ENCODE measurements around the gene MVB12B. TPM values are rescaled to one million over a fixed set of nuclear protein-coding genes. Genes with fewer than 3 reads are reported as not detected.

The MVB12B gene
- total RNA-seq, 1 experiment from 2014 or later = 10.9 TPM

- intact Hi-C loops (cut with micrococcal nuclease) = no loop called here
- POLR2A ChIA-PET = no interaction called here
These were observed 144.5 kb downstream of the MVB12B start for GRCh38 chr9:126471084-126471624.

More at GRCh38 chr9:126471084-126471624, 144.5 kb downstream of the MVB12B start:
- ATAC-seq = no peak
- no peaks in the 10 kb centered on the region for H3K27me3 ChIP-seq (ENCODE audit: insufficient read depth, low read length)
- H3K4me2 ChIP-seq (ENCODE audit: low read length) = no peak overlapping the region
- no peaks in the 10 kb centered on the region for H3K9me3 ChIP-seq (ENCODE audit: control insufficient read depth in 1 of 2, insufficient read depth in 1 of 2, low read depth in 1 of 2, low read length in 2 of 2)
- H3K9me2 ChIP-seq (ENCODE audit: insufficient read depth) = no peaks in the 10 kb centered on the region
- H3K4me1 ChIP-seq (ENCODE audit: control insufficient read depth in 1 of 2, insufficient read depth in 2 of 2, low read length in 2 of 2) = peaks cover 13 to 27% of the 10 kb centered on the region in 2 experiments
- no peaks in the 10 kb centered on the region for H4K20me1 ChIP-seq (ENCODE audit: insufficient read depth)
- H3K79me2 ChIP-seq (ENCODE audit: insufficient read depth, low read length) = no peaks in the 10 kb centered on the region
- no peak for DNase-seq (ENCODE audit: low read depth, low spot score)
- ChIA-PET RAD21 (ENCODE audit: low non-redundant PET in 1 of 2, low total read pairs in 2 of 2, uncharacterized antibody in 2 of 2, unreplicated experiment in 2 of 2) (no interaction called here), CTCF (no interaction called here)
- TF ChIP-seq CBX3 (IDR thresholded peaks at IDR 0.05; ENCODE audit: low read depth) (no peak), SRF (IDR thresholded peaks at IDR 0.05; ENCODE audit: low read depth) (no peak), EGR1 (IDR thresholded peaks at IDR 0.05; ENCODE audit: low read depth) (no peak), CTCF (IDR thresholded peaks at IDR 0.05 in 2 of 3, conservative IDR thresholded peaks at IDR 0.05 in 1 of 3; ENCODE audit: borderline replicate concordance in 1 of 3, insufficient read depth in 1 of 3, low read depth in 2 of 3, low read length in 2 of 3) (no peak), YY1 (IDR thresholded peaks at IDR 0.05; ENCODE audit: extremely low read depth, insufficient replicate concordance, low read depth, low read length) (no peak), ZNF274 (IDR thresholded peaks at IDR 0.05; ENCODE audit: low read depth, low read length) (no peak), ZFX (IDR thresholded peaks at IDR 0.05) (no peak), JUND (IDR thresholded peaks at IDR 0.05) (no peak)
- no peak overlapping the region for H2AFZ ChIP-seq (ENCODE audit: low read depth, low read length, poor library complexity, severe bottlenecking)
- no peak overlapping the region for H3K27ac ChIP-seq (ENCODE audit: low read depth, low read length)
- BruUV-seq (replicated peaks) = no TSS peak
- no peak overlapping the region for H3K4me3 ChIP-seq (replicated peaks in 1 of 2; ENCODE audit: low read depth in 1 of 2, low read length in 2 of 2)
- H3K9ac ChIP-seq (ENCODE audit: low read length) = no peak overlapping the region
- H3K36me3 ChIP-seq (ENCODE audit: control insufficient read depth in 1 of 2, insufficient read depth in 2 of 2, low read length in 2 of 2) = no peaks in the 10 kb centered on the region

All from HCT116 (cell line).